Endothelial cell of umbilical vein (primary cell): ENCODE data around the gene FAM222A. TPM values are rescaled to one million over a fixed set of nuclear protein-coding genes. Genes with fewer than 3 reads are reported as not detected.

Experiments used
- BruUV-seq: library from RNA; stranded (reverse); fragments of 400-500 nt; replicated peaks from 2 replicates; lab custom pipeline; 2021; lab: Mats Ljungman, UMichigan
- CTCF ChIA-PET: fragments of 300-600, 350-600 bp; sonication (Branson Sonifier 250); formaldehyde crosslinking; loops from one replicate; lab custom pipeline; 2021; ENCODE audit warnings: antibody characterized with exemption, inconsistent platforms; lab: Charles Lee
- POLR2A ChIA-PET: fragments of 300-600, 350-600 bp; sonication (Branson Sonifier 250); formaldehyde crosslinking; loops from one replicate; lab custom pipeline; 2021; ENCODE audit warnings: antibody characterized with exemption, inconsistent platforms; lab: Charles Lee
- DNase-seq: peaks from one replicate; pipeline ENCODE4 v3.0.0-alpha.2; 2011; ENCODE audit warnings: low read depth, low spot score
- FAIRE-seq: peaks from 2 replicates; lab custom pipeline; 2011; peaks lifted over from hg19 to GRCh38; lab: Jason Lieb, UNC
- H2AFZ ChIP-seq: 2 replicates; pipeline ENCODE4 v1.6.0; 2012; ENCODE audit warnings: low read depth, low read length, control low read depth, inconsistent platforms
- H3K27ac ChIP-seq: 2 replicates; pipeline ENCODE4 v1.5.1; 2011; ENCODE audit warnings: low read depth, mild to moderate bottlenecking, control low read depth, low read length, moderate library complexity; ENCODE audit not compliant: insufficient read depth
- H3K27me3 ChIP-seq, 2 experiments: 2 replicates each; pipeline versions ENCODE4 v1.6.0 to v1.6.1; 2011; ENCODE audit warnings: low read length in 2 of 2, mixed read lengths in 1 of 2; ENCODE audit not compliant: control insufficient read depth in 2 of 2, insufficient read depth in 2 of 2
- H3K36me3 ChIP-seq, 2 experiments: 2 replicates in 1 of 2; 3 replicates in 1 of 2; pipeline ENCODE4 v1.5.1; 2011; ENCODE audit warnings: low read length in 2 of 2, mild to moderate bottlenecking in 1 of 2, moderate library complexity in 1 of 2; ENCODE audit not compliant: control insufficient read depth in 2 of 2, insufficient read depth in 2 of 2; ENCODE audit errors: extremely low read depth in 1 of 2
- H3K4me1 ChIP-seq: 3 replicates; pipeline ENCODE4 v1.5.1; 2011; ENCODE audit warnings: mild to moderate bottlenecking, low read length; ENCODE audit not compliant: control insufficient read depth, insufficient read depth; ENCODE audit errors: extremely low read depth
- H3K4me2 ChIP-seq: 2 replicates; pipeline ENCODE4 v1.6.1; 2011; ENCODE audit warnings: low read length, control low read depth, mixed read lengths; ENCODE audit not compliant: insufficient read depth
- H3K4me3 ChIP-seq, 3 experiments: fragments of 200-600 bp in 1 of 3; sonication (generic), shearing (Covaris generic) in 1 of 3; replicated peaks in 1 of 3; 2 replicates each; pipeline ENCODE4 v1.5.1; 2011 to 2016; ENCODE audit warnings: control low read depth in 3 of 3, low read length in 3 of 3, mild to moderate bottlenecking in 2 of 3, inconsistent platforms in 1 of 3, low read depth in 1 of 3, moderate library complexity in 1 of 3; ENCODE audit not compliant: insufficient read depth in 1 of 3
- H3K79me2 ChIP-seq: 2 replicates; pipeline ENCODE4 v1.6.0; 2012; ENCODE audit warnings: low read length, inconsistent platforms; ENCODE audit not compliant: control insufficient read depth, insufficient read depth
- H3K9ac ChIP-seq: replicated peaks from 2 replicates; pipeline ENCODE3; 2011; ENCODE audit warnings: low read length, control low read depth; ENCODE audit not compliant: insufficient read depth; ENCODE audit errors: extremely low read depth
- H3K9me1 ChIP-seq: replicated peaks from 3 replicates; pipeline ENCODE4 v1.6.0; 2011; ENCODE audit warnings: mild to moderate bottlenecking, low read length; ENCODE audit not compliant: control insufficient read depth, insufficient read depth; ENCODE audit errors: extremely low read depth
- H3K9me3 ChIP-seq: replicated peaks from 2 replicates; pipeline ENCODE4 v1.5.1; 2012; ENCODE audit warnings: low read length, inconsistent platforms; ENCODE audit not compliant: control insufficient read depth, insufficient read depth
- H4K20me1 ChIP-seq: replicated peaks from 2 replicates; pipeline ENCODE3; 2011; ENCODE audit warnings: mild to moderate bottlenecking, low read length; ENCODE audit not compliant: control insufficient read depth, insufficient read depth; ENCODE audit errors: extremely low read depth
- EZH2 ChIP-seq: IDR thresholded peaks from 2 replicates; pipeline ENCODE4 v1.6.1; 2012; ENCODE audit warnings: borderline replicate concordance, low read depth, mild to moderate bottlenecking, moderate library complexity, low read length, inconsistent platforms; ENCODE audit not compliant: severe bottlenecking
- FOS ChIP-seq: IDR thresholded peaks from 2 replicates; pipeline ENCODE4 v1.6.1; 2011; ENCODE audit warnings: mild to moderate bottlenecking, low read length, moderate library complexity, borderline replicate concordance; ENCODE audit not compliant: insufficient read depth
- GATA2 ChIP-seq: IDR thresholded peaks from 2 replicates; pipeline ENCODE4 v1.7.0; 2011; ENCODE audit warnings: low read depth, mild to moderate bottlenecking, moderate library complexity, mixed read lengths, low read length; ENCODE audit not compliant: insufficient read length, insufficient read depth
- JUN ChIP-seq: IDR thresholded peaks from 2 replicates; pipeline ENCODE4 v1.6.1; 2011; ENCODE audit warnings: borderline replicate concordance, low read depth; ENCODE audit not compliant: insufficient read length, insufficient read depth
- MAX ChIP-seq: IDR thresholded peaks from 2 replicates; pipeline ENCODE4 v1.6.1; 2011; ENCODE audit not compliant: insufficient read depth, insufficient read length
- MYC ChIP-seq: IDR thresholded peaks from one replicate; pipeline ENCODE4 v1.6.1; 2011; ENCODE audit warnings: mild to moderate bottlenecking, low read depth, low read length
- POLR2A ChIP-seq: IDR thresholded peaks from 2 replicates; pipeline ENCODE4 v1.6.1; 2012; ENCODE audit warnings: low read depth, mild to moderate bottlenecking, control low read depth, low read length
- POLR2AphosphoS5 ChIP-seq: IDR thresholded peaks from 2 replicates; pipeline ENCODE4 v1.6.1; 2012; ENCODE audit warnings: low read depth, mild to moderate bottlenecking, control low read depth, low read length, moderate library complexity; ENCODE audit not compliant: insufficient read depth
- dilution Hi-C: fragments of 300-500 bp; cut with MboI; formaldehyde crosslinking; loops from one replicate; pipeline ENCODE4 v1.15.0; 2019; ENCODE audit warnings: low sequenced_read_pairs; ENCODE audit not compliant: extremely low pct_ligation_motif_present
- intact Hi-C: fragments of 100-400 bp; cut with micrococcal nuclease; formaldehyde crosslinking; loops from one replicate; pipeline ENCODE4 v1.10.0; 2022
- polyA plus RNA-seq, 4 experiments: library from polyadenylated mRNA; depleted of rRNA in 3 of 4; stranded (reverse) in 3 of 4; unstranded in 1 of 4; fragments of >200 nt; gene quantifications; 2 replicates each; pipeline versions ENCODE4 v1.2.1 to v1.2.3, GENCODE V29; 2011 to 2012; ENCODE audit warnings: missing spikeins in 1 of 4
- total RNA-seq: library from RNA; stranded (reverse); gene quantifications from 2 replicates; pipeline ENCODE4 v1.2.3, GENCODE V29; 2021
- TF ChIP-seq, protein P1 (sequence below), 2 donors: IDR thresholded peaks; 1 replicate in 1 of 2; 2 replicates in 1 of 2; pipeline ENCODE4 v1.5.1; 2011; ENCODE audit warnings: low read length in 2 of 2, mild to moderate bottlenecking in 2 of 2, moderate library complexity in 2 of 2, control low read depth in 1 of 2, inconsistent platforms in 1 of 2, low read depth in 1 of 2; ENCODE audit not compliant: insufficient read depth in 1 of 2; ENCODE audit errors: extremely low read depth in 1 of 2

The FAM222A gene
- total and polyA plus RNA-seq, 2 donors (not counting 3 experiments of a cell fraction or from before 2014, with no cell fraction given) = 0.62 to 1.7 TPM

GRCh38 chr12:109666068-109666467, 47.6 kb upstream of the FAM222A start:
- no peaks in the 10 kb centered on the region for H3K79me2 ChIP-seq
- H3K9me3 ChIP-seq = no peaks in the 10 kb centered on the region
- POLR2A ChIA-PET = no interaction called here
- no peak overlapping the region for H2AFZ ChIP-seq
- H3K9ac ChIP-seq = no peak overlapping the region
- no peak for FAIRE-seq
- peaks cover 2 to 5% of the 10 kb centered on the region in 2 experiments for H3K27me3 ChIP-seq
- H3K27ac ChIP-seq = no peak overlapping the region
- no TSS peak for BruUV-seq
- H3K4me3 ChIP-seq = no peak overlapping the region
- TF ChIP-seq JUN (no peak), POLR2AphosphoS5 (no peak)
- H3K4me2 ChIP-seq = no peak overlapping the region
- DNase-seq = no peak
- no peaks in the 10 kb centered on the region for H3K36me3 ChIP-seq
- CTCF ChIA-PET = no interaction called here
- H4K20me1 ChIP-seq = no peaks in the 10 kb centered on the region
- intact Hi-C loops (no loop called here), dilution Hi-C loops (no loop called here)
- H3K4me1 ChIP-seq = no peaks in the 10 kb centered on the region
- H3K9me1 ChIP-seq = no peaks in the 10 kb centered on the region

GRCh38 chr12:109670731-109671130, 42.9 kb upstream of the FAM222A start:
- H4K20me1 ChIP-seq = no peaks in the 10 kb centered on the region
- FAIRE-seq (no peak), DNase-seq (no peak)
- H3K4me3 ChIP-seq = no peak overlapping the region
- no peaks in the 10 kb centered on the region for H3K4me1 ChIP-seq
- no peaks in the 10 kb centered on the region for H3K9me3 ChIP-seq
- TF ChIP-seq EZH2 (no peak), POLR2A (no peak), FOS (no peak), GATA2 (no peak), MYC (no peak), MAX (no peak), JUN (no peak), POLR2AphosphoS5 (no peak)
- TF ChIP-seq, protein P1, sequence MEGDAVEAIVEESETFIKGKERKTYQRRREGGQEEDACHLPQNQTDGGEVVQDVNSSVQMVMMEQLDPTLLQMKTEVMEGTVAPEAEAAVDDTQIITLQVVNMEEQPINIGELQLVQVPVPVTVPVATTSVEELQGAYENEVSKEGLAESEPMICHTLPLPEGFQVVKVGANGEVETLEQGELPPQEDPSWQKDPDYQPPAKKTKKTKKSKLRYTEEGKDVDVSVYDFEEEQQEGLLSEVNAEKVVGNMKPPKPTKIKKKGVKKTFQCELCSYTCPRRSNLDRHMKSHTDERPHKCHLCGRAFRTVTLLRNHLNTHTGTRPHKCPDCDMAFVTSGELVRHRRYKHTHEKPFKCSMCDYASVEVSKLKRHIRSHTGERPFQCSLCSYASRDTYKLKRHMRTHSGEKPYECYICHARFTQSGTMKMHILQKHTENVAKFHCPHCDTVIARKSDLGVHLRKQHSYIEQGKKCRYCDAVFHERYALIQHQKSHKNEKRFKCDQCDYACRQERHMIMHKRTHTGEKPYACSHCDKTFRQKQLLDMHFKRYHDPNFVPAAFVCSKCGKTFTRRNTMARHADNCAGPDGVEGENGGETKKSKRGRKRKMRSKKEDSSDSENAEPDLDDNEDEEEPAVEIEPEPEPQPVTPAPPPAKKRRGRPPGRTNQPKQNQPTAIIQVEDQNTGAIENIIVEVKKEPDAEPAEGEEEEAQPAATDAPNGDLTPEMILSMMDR (IDR thresholded peaks at IDR 0.05; ENCODE audit: extremely low read depth in 1 of 2, insufficient read depth in 1 of 2, low read depth in 1 of 2, low read length in 2 of 2) = no peak
- no peak overlapping the region for H3K4me2 ChIP-seq
- no peaks in the 10 kb centered on the region for H3K36me3 ChIP-seq
- no peak overlapping the region for H3K9ac ChIP-seq
- POLR2A ChIA-PET = no interaction called here
- H3K9me1 ChIP-seq = no peaks in the 10 kb centered on the region
- H3K27me3 ChIP-seq = peaks cover 0 to 7% of the 10 kb centered on the region in 2 experiments
- no peak overlapping the region for H3K27ac ChIP-seq
- CTCF ChIA-PET = no interaction called here
- H3K79me2 ChIP-seq = no peaks in the 10 kb centered on the region
- no peak overlapping the region for H2AFZ ChIP-seq
- no TSS peak for BruUV-seq
- dilution Hi-C loops (no loop called here), intact Hi-C loops (no loop called here)
